Duodenal mucosa (tissue), 2 donors: ENCODE results near the gene PSG7.
"Not testable (repeated sequence)": the region's sequence is repeated elsewhere in the genome, so short reads cannot be mapped to it uniquely, and the experiment has no call there.

Experiments
- H3K27ac ChIP-seq: one replicate; pipeline ENCODE4 v1.7.0; 2013; ENCODE audit warnings: low read depth, low read length
- H3K27me3 ChIP-seq, 2 donors: one replicate each; pipeline ENCODE4 v1.7.0; 2013; ENCODE audit warnings: low read length in 2 of 2, control low read depth in 1 of 2; ENCODE audit not compliant: insufficient read depth in 2 of 2, control insufficient read depth in 1 of 2
- H3K36me3 ChIP-seq, 2 donors: one replicate each; pipeline ENCODE4 v1.7.0; 2013; ENCODE audit warnings: low read length in 2 of 2, control low read depth in 1 of 2; ENCODE audit not compliant: insufficient read depth in 2 of 2, control insufficient read depth in 1 of 2
- H3K4me1 ChIP-seq, 2 donors: one replicate each; pipeline ENCODE4 v1.7.0; 2013; ENCODE audit warnings: low read length in 2 of 2, control low read depth in 1 of 2; ENCODE audit not compliant: insufficient read depth in 2 of 2, control insufficient read depth in 1 of 2
- H3K4me3 ChIP-seq, 2 donors: one replicate each; pipeline ENCODE4 v1.7.0; 2013; ENCODE audit warnings: low read length in 2 of 2, low read depth in 1 of 2
- H3K9ac ChIP-seq, 2 donors: one replicate each; pipeline ENCODE4 v1.7.0; 2013; ENCODE audit warnings: low read length in 2 of 2, low read depth in 1 of 2
- H3K9me3 ChIP-seq, 2 donors: one replicate each; pipeline ENCODE4 v1.7.0; 2013; ENCODE audit warnings: low read length in 2 of 2, control low read depth in 1 of 2; ENCODE audit not compliant: control insufficient read depth in 1 of 2

PSG7 gene

GRCh38 chr19:42874136-42874535 is 62.9 kb downstream of the PSG7 start:
- not testable (repeated sequence) for H3K27me3 ChIP-seq, H3K4me1 ChIP-seq, H3K27ac ChIP-seq, H3K9ac ChIP-seq, H3K9me3 ChIP-seq, H3K4me3 ChIP-seq, H3K36me3 ChIP-seq
